ENCODE data around the gene ARL4C.
A peak's percentile ranks its signal among the peaks of the same experiment; 100 is the strongest.

ARL4C gene

DNA sequence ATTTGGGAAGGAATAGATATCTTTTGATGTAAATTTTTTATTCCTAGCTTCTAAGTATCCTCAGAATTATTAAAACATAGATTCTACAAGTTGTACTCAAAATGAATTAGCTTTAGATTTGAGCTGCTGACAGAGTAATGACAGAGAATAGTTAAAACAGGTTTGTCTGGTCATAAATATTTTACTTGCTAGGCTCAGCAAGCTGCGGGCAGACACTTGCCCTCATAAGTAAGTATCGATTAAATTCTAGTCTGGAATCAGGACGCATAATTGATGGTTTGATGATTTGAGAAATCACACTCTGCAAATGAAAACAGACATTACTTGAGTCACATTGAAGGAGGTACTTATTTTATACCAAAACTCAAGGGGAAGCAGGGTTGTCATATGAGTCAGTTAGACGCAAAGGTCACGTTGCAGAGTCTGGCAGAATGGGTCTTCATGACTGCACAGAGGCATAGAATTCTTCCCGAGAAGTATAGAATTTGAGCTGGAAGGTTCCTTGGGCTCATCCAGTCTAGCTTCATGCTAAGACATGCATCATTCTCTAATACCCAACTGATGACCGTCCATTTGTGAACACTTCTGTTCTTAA lies 27.5 kb downstream of the ARL4C start:
- in situ Hi-C loops (cut with HindIII; ENCODE audit: low sequenced_read_pairs), result no loop called here
- TF ChIP-seq, protein P1, sequence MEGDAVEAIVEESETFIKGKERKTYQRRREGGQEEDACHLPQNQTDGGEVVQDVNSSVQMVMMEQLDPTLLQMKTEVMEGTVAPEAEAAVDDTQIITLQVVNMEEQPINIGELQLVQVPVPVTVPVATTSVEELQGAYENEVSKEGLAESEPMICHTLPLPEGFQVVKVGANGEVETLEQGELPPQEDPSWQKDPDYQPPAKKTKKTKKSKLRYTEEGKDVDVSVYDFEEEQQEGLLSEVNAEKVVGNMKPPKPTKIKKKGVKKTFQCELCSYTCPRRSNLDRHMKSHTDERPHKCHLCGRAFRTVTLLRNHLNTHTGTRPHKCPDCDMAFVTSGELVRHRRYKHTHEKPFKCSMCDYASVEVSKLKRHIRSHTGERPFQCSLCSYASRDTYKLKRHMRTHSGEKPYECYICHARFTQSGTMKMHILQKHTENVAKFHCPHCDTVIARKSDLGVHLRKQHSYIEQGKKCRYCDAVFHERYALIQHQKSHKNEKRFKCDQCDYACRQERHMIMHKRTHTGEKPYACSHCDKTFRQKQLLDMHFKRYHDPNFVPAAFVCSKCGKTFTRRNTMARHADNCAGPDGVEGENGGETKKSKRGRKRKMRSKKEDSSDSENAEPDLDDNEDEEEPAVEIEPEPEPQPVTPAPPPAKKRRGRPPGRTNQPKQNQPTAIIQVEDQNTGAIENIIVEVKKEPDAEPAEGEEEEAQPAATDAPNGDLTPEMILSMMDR (IDR thresholded peaks at IDR 0.05; ENCODE audit: low read depth, low read length), result no peak
- H3K4me3 ChIP-seq (ENCODE audit: low read depth, low read length), result no peak overlapping the region
- DNase-seq (ENCODE audit: low read depth, low spot score), result no peak

GRCh38 chr2:234468503-234468902 lies 28.4 kb downstream of the ARL4C start:
- no peak for DNase-seq (ENCODE audit: low read depth, low spot score)
- no peak overlapping the region for H3K4me3 ChIP-seq (ENCODE audit: low read depth, low read length)
- in situ Hi-C loops (cut with HindIII; ENCODE audit: low sequenced_read_pairs), result no loop called here
- TF ChIP-seq, protein P1 (IDR thresholded peaks at IDR 0.05; ENCODE audit: low read depth, low read length), result no peak

DNA sequence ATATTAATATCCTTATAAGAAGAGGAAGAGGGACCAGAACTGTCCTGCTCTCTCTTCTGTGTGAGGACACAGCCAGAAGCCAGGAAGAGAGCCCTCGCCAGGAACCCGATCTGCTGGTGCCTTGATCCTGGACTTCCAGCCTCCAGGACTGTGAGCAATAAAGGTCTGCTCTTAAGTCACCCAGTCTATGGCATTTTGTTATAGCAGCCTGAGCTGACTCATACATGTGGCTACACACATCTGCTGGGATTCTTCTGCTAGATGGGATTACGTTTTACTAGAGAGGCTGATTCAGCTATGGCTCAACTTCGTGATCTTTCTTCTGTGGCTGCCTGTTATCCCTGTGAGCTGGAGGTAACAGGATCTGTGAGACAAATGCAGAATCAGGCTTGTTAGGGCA lies 29.6 kb downstream of the ARL4C start:
- in situ Hi-C loops (cut with HindIII; ENCODE audit: low sequenced_read_pairs), result no loop called here
- DNase-seq (ENCODE audit: low read depth, low spot score), result peak; percentile 65
- H3K4me3 ChIP-seq (ENCODE audit: low read depth, low read length), result no peak overlapping the region
- TF ChIP-seq, protein P1 (IDR thresholded peaks at IDR 0.05; ENCODE audit: low read depth, low read length), result no peak

GRCh38 chr2:234464291-234464645 lies 32.6 kb downstream of the ARL4C start:
- H3K4me3 ChIP-seq (ENCODE audit: low read depth, low read length), result no peak overlapping the region
- in situ Hi-C loops (cut with HindIII; ENCODE audit: low sequenced_read_pairs), result no loop called here
- TF ChIP-seq, protein P1 (IDR thresholded peaks at IDR 0.05; ENCODE audit: low read depth, low read length), result no peak
- DNase-seq (ENCODE audit: low read depth, low spot score), result no peak

DNA sequence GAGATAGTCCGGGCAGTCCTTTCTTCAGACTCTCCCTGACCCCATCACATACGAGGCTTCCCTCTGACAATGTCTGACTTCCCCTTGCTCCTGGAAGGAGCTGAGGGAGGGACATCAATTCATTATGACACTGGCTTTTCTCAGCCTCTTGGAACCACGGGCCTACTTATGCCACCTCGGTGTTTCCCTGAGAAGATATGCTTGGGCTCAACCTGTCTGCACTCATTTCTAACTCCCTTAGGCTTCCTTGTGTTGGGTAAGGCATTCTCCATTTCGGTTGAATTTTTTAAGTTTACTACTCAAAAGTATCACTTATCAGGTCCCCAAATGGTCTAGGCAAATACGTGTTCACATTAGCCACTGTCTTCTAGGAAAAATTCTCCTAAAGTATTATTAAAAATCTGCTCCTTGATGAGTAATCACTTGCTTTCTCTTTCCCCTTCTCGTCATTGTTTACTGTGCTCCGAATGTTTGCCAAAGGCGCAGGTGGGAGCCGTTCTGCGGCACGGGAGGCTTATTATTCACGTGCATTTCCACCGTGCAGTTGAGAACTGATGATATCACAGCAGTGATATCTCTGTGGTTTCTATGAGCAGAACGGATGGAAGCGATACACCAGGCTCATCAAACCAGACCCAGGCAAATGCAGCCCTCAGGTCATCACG lies 33.1 kb downstream of the ARL4C start:
- DNase-seq (ENCODE audit: low read depth, low spot score), result no peak
- TF ChIP-seq, protein P1 (IDR thresholded peaks at IDR 0.05; ENCODE audit: low read depth, low read length), result no peak
- in situ Hi-C loops (cut with HindIII; ENCODE audit: low sequenced_read_pairs), result no loop called here
- no peak overlapping the region for H3K4me3 ChIP-seq (ENCODE audit: low read depth, low read length)

GRCh38 chr2:234462218-234462992 lies 34.5 kb downstream of the ARL4C start:
- TF ChIP-seq, protein P1 (IDR thresholded peaks at IDR 0.05; ENCODE audit: low read depth, low read length), result no peak
- in situ Hi-C loops (cut with HindIII; ENCODE audit: low sequenced_read_pairs), result no loop called here
- no peak for DNase-seq (ENCODE audit: low read depth, low spot score)
- H3K4me3 ChIP-seq (ENCODE audit: low read depth, low read length), result no peak overlapping the region
